SK-N-DZ (cell line): ENCODE measurements around the gene ARHGEF39.

ENCODE experiments used
- DNase-seq: peaks from one replicate; pipeline ENCODE4 v3.0.0-alpha.2; 2015; ENCODE audit warnings: low spot score

The ARHGEF39 gene

DNA sequence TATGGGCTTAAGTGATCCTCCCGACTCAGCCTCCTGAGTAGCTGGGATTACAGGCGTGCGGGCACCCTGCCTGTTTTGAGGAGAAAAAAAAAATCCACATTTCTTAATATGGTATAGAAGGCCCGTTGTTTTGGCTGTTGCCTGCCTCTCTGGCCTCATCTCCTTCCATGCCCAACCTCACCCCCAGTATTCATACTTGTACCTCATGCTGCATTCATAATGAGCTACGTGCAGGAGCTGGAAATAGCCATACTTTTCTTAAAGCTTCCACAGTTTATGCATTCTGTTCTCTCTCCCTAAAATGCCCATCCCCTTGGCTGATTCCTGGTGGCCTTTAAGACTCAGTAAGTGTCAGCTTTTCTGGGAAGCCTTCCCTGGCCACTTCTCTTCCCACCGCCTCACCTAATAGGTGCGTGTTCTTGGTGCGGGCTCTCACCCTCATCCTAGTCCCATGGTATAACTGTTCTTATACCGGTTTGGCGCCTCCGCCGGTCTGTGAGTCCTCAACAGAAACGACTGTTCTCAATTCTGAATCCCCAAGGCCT, 26.8 kb upstream of the ARHGEF39 start:
- DNase-seq, result no peak

DNA sequence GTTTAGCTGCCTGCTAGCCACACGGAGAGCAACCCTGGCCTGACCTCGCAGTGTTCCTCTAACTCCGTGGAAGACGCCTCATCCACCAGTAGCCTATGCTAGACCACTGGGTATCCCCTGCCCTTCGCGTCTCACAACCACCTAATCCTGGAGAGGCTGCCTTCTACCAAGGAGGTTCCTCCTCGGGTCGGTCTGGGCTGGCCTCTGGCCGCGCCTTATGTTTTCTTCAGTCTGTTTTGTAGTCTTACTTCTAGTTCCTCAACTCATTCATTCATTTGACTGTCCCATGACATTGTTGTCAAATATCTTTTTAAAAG, 26.3 kb upstream of the ARHGEF39 start:
- DNase-seq, result peak; percentile 29

- peak; percentile 52 for DNase-seq
Observed at GRCh38 chr9:35690614-35691333, 25.8 kb upstream of the ARHGEF39 start.

DNA sequence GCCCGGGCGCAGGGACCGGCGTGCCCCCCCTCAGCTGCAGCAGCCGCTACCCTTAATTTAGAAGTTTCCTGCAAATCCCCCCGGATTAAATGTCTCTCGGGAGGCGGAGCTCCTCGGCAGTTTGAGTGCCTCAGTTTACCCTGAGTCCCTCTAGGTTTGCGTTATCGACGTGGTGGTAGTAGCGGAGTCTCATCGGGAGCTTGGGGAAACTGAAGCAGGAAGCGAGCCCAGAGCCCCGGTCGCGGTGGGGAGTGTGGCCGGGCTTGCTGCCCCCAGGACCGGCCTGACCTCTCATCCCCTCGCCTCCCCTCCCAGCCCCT, 25.3 kb upstream of the ARHGEF39 start:
- no peak for DNase-seq

DNA sequence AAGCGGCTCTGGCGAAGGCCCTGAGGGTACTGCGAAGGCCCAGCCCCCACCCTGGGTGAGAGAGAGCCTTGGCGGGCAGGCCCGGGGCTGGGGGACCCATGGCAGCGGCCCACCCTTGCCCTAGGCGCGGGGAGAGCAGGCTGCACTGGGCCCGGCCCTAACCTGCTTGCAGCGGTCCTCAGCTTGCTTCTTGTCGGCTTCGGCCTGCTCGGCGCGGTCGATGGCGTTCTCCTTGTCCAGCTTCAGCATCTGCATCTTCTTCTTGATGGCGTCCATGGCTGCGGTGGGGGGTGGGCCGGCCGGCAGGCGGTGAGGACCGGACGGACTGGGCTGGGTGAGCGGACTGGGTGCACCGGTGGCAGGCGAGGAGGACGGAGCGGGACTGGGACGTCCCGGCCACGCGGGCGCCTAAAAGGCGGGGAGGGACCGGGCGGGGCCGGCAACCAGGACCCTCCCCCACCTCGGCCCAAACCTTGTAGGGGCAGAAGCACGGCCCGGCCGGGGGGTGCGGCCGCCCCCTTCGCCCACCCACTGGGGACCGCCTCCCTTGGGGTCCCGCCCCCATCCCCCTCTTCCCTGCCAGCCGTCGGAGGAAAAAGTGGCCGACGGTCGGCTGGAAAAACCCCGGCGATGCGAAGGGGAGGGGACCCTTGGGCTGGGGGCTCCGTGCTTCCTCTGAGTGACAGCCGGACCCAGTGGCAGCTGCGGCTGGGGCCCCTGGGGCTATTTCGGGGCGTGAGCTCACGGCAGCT, 24.7 kb upstream of the ARHGEF39 start, which contains the start of gene TPM2:
TPM2 (minus strand) TSS at position 384 of the 752 bp plus-strand sequence; CDS start at position 276, 108 bp downstream.
- DNase-seq, result no peak

- no peak for DNase-seq
Observed at GRCh38 chr9:35688558-35689541, 23.9 kb upstream of the ARHGEF39 start.

- DNase-seq, result no peak
Observed at GRCh38 chr9:35687972-35688557, 23.1 kb upstream of the ARHGEF39 start.

DNA sequence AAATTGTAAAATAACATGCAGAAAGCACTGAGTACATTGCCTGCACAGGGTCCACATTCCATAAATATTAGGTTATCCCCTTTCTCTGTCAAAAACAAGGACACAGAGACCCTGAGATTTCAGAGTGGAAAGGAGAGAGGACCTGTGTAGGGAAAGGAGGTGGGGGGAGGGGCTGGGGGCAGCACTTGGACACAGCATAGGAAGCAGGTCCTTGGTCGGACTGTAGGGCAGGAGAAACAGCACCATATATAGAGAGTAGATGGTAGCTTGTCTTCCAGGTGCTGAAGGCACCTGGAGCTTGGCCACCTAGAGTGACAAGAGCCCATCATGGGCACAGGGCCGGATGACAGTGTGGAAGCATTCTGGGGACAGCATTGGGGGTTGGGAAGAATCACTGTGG, 22.3 kb upstream of the ARHGEF39 start:
- no peak for DNase-seq

GRCh38 chr9:35686222-35687203, 21.5 kb upstream of the ARHGEF39 start:
- peak; percentile 32 for DNase-seq

DNA sequence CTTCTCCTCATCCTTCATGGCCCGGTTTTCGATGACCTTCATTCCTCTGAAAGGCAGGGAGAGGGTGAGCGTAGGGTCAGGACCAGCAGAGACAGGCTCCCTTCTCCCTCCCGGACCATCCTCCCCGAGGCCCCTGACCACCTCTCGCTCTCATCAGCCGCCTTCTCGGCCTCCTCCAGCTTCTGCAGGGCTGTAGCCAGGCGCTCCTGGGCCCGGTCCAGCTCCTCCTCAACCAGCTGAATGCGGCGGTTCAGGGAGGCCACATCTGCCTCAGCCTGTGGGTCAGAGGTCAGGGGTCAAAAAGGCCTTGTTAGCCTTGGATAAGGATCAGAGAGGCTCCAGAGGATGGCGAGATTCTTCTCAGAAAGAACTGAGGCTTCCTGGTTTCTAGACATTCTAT, 20.5 kb upstream of the ARHGEF39 start:
- DNase-seq, result no peak

GRCh38 chr9:35684921-35685320, 19.9 kb upstream of the ARHGEF39 start:
- DNase-seq, result no peak

DNA sequence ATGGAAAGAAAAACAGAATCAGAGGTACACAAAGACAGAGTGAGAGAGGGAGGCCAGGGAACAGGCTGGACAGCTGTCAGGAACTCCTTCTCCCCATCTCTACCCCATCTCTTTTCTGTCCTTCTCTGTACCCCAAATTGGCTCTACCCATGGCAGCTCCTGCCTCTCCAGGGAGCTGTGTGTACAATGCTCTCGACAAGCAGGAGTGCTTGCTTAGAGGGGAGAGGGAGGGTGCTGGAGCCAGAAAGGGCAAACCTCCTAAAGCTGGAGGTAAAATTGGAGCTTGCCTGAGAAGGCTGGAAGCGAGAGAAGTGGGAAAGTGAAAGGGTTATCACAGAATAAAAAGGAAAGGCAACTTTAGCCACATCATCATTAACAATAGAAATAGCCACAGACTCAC, 18.3 kb upstream of the ARHGEF39 start:
- no peak for DNase-seq

- no peak for DNase-seq
Observed at GRCh38 chr9:35682520-35683315, 17.7 kb upstream of the ARHGEF39 start.

- no peak for DNase-seq
Observed at GRCh38 chr9:35682051-35682450, 17.1 kb upstream of the ARHGEF39 start.

GRCh38 chr9:35681341-35682002, 16.5 kb upstream of the ARHGEF39 start:
- no peak for DNase-seq

DNA sequence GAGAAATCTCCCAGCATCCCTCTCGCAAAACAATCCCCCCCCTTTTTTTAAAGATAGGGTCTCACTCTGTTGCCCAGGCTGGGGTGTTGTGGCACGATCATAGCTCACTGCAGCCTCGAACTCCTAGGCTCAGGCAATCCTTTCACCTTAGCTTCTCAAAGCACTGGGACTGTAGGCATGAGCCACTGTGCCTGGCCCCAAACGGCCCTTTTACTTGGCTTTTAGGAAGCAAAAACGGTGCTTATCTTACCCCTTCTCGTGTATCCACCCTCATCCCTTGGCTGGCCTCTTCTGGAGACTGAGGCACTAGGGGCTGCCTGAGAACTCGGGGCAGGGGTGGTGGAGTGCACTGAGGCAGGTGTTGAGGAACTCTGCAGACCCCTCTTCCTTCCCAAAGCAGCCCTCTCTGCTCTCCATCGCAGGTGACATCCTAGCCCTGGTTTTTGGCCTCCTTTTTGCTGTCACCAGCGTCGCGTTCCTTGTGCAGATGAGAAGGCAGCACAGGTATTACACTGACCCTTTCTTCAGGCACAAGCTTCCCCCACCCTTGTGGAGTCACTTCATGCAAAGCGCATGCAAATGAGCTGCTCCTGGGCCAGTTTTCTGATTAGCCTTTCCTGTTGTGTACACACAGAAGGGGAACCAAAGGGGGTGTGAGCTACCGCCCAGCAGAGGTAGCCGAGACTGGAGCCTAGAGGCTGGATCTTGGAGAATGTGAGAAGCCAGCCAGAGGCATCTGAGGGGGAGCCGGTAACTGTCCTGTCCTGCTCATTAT, 15.5 kb upstream of the ARHGEF39 start:
- no peak for DNase-seq

GRCh38 chr9:35679766-35680330, 14.9 kb upstream of the ARHGEF39 start:
- DNase-seq, result no peak

DNA sequence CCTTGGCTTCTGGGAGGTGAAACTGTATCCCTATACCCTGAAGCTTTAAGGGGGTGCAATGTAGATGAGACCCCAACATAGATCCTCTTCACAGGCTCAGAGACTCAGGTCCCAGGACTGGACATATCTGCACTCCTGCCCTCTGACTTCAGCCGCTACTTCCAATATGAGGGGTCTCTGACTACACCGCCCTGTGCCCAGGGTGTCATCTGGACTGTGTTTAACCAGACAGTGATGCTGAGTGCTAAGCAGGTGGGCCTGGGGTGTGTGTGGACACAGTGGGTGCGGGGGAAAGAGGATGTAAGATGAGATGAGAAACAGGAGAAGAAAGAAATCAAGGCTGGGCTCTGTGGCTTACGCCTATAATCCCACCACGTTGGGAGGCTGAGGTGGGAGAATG, 14.1 kb upstream of the ARHGEF39 start:
- DNase-seq, result no peak
